ENCODE measurements around the gene TMEM82. TPM values are rescaled to one million over a fixed set of nuclear protein-coding genes. Genes with fewer than 3 reads are reported as not detected.
A peak's percentile ranks its signal among the peaks of the same experiment; 100 is the strongest.

Gene TMEM82
- total and polyA plus RNA-seq, 2 experiments from 2014 or later: 0.42 TPM; not detected in 1

- peak overlapping the region; percentile 68; the same call in 1 of the 2 replicates for H3K27ac Mint-ChIP-seq
- Histone ChIP-seq H3K4me3 (no peak overlapping the region), H3K27me3 (ENCODE audit: insufficient read depth) (no peaks in the 10 kb centered on the region), H3K4me1 (ENCODE audit: insufficient read depth) (peaks cover 18% of the 10 kb centered on the region), H2AFZ (no peak overlapping the region), H3K27ac (ENCODE audit: low read depth) (peak overlapping the region; percentile 32; the same call in 1 of the 2 replicates), H3K79me2 (replicated peaks; ENCODE audit: insufficient read depth) (peaks cover 55% of the 10 kb centered on the region), H3F3A (replicated peaks; ENCODE audit: low read depth) (0 out of 2 replicates have a peak, but pooled peaks cover 8% of the 10 kb centered on the region), H3K36me3 (ENCODE audit: insufficient read depth) (peaks cover 28% of the 10 kb centered on the region), H3K4me2 (no peak overlapping the region), H3K9me2 (ENCODE audit: insufficient read depth) (no peaks in the 10 kb centered on the region), H4K20me1 (replicated peaks; ENCODE audit: insufficient read depth) (peaks cover 34% of the 10 kb centered on the region)
- DNase-seq (ENCODE audit: low spot score): no peak
- TF ChIP-seq REST (IDR thresholded peaks at IDR 0.05; ENCODE audit: unreplicated experiment) (no peak), ZNF114 (CRISPR knock-in tag; IDR thresholded peaks at IDR 0.05) (no peak), CTCF (conservative IDR thresholded peaks at IDR 0.05; ENCODE audit: low read depth in 2 of 2) (no peak), CREB1 (CRISPR knock-in tag; IDR thresholded peaks at IDR 0.05; ENCODE audit: low read depth) (no peak), ZNF462 (CRISPR knock-in tag; IDR thresholded peaks at IDR 0.05) (no peak), ETS1 (IDR thresholded peaks at IDR 0.05) (no peak), POLR2AphosphoS5 (IDR thresholded peaks at IDR 0.05; ENCODE audit: low read depth) (no peak), EZH2 (IDR thresholded peaks at IDR 0.05; ENCODE audit: low read depth, unreplicated experiment) (no peak), NANOG (IDR thresholded peaks at IDR 0.05; ENCODE audit: borderline replicate concordance) (no peak), STAT1 (IDR thresholded peaks at IDR 0.05; ENCODE audit: unreplicated experiment) (no peak), EZH2phosphoT487 (IDR thresholded peaks at IDR 0.05; ENCODE audit: unreplicated experiment) (no peak), ZNF331 (CRISPR knock-in tag; IDR thresholded peaks at IDR 0.05; ENCODE audit: low read depth) (no peak), JUNB (IDR thresholded peaks at IDR 0.05; ENCODE audit: unreplicated experiment) (no peak)
- H3K27me3 Mint-ChIP-seq (ENCODE audit: insufficient read depth, low read depth, poor library complexity): peaks cover 21% of the 10 kb centered on the region
- H3K4me1 Mint-ChIP-seq: peaks cover 28% of the 10 kb centered on the region
- H3K36me3 Mint-ChIP-seq (ENCODE audit: low read depth): peaks cover 71% of the 10 kb centered on the region
- no peaks in the 10 kb centered on the region; the same call in 2 of the 3 replicates for H3K9me3 Mint-ChIP-seq
- ATAC-seq: no peak
- no peak overlapping the region for H3K4me3 Mint-ChIP-seq
Observed at GRCh38 chr1:15764269-15764764, 22.0 kb downstream of the TMEM82 start.

Measured in GM23338 (cell line).